HEK293 (cell line): ENCODE results near the gene HSD17B12.
A peak's percentile ranks its signal among the peaks of the same experiment; 100 is the strongest.

ENCODE experiments used
- KLF9 ChIP-seq: fragments of 450-650 bp; formaldehyde crosslinking; IDR thresholded peaks from 2 replicates; pipeline ENCODE4 v1.5.1; 2016; ENCODE audit warnings: missing biosample characterization, missing genetic modification characterization, low read depth
- MYNN ChIP-seq: fragments of 450-650 bp; formaldehyde crosslinking; IDR thresholded peaks from 2 replicates; pipeline ENCODE4 v1.5.1; 2016; ENCODE audit warnings: missing biosample characterization, missing genetic modification characterization, borderline replicate concordance
- PRDM1 ChIP-seq: fragments of 450-650 bp; formaldehyde crosslinking; IDR thresholded peaks from 2 replicates; pipeline ENCODE4; 2016; ENCODE audit warnings: missing biosample characterization, missing genetic modification characterization
- ZBTB17 ChIP-seq: fragments of 450-650 bp; formaldehyde crosslinking; IDR thresholded peaks from 2 replicates; pipeline ENCODE4 v1.5.1; 2016; ENCODE audit warnings: missing biosample characterization, missing genetic modification characterization
- ZNF114 ChIP-seq: fragments of 450-650 bp; formaldehyde crosslinking; IDR thresholded peaks from 2 replicates; pipeline ENCODE4 v1.5.0; 2017; ENCODE audit warnings: missing biosample characterization, missing genetic modification characterization
- ZNF157 ChIP-seq: fragments of 450-650 bp; formaldehyde crosslinking; IDR thresholded peaks from 2 replicates; pipeline ENCODE4 v1.5.1; 2016; ENCODE audit warnings: missing biosample characterization, missing genetic modification characterization
- ZNF169 ChIP-seq: fragments of 450-650 bp; formaldehyde crosslinking; IDR thresholded peaks from 2 replicates; pipeline ENCODE4 v1.5.1; 2016; ENCODE audit warnings: missing biosample characterization, missing genetic modification characterization
- ZNF2 ChIP-seq: fragments of 450-650 bp; formaldehyde crosslinking; IDR thresholded peaks from 2 replicates; pipeline ENCODE4 v1.5.1; 2016; ENCODE audit warnings: missing biosample characterization, missing genetic modification characterization
- ZNF223 ChIP-seq: fragments of 450-650 bp; formaldehyde crosslinking; IDR thresholded peaks from 2 replicates; pipeline ENCODE4 v1.5.1; 2016; ENCODE audit warnings: missing biosample characterization, missing genetic modification characterization
- ZNF341 ChIP-seq: fragments of 450-650 bp; formaldehyde crosslinking; IDR thresholded peaks from 2 replicates; pipeline ENCODE4; 2016; ENCODE audit warnings: low read depth, missing biosample characterization, missing genetic modification characterization
- ZNF350 ChIP-seq: fragments of 450-650 bp; formaldehyde crosslinking; IDR thresholded peaks from 2 replicates; pipeline ENCODE4 v1.5.0; 2017; ENCODE audit warnings: missing biosample characterization, mild to moderate bottlenecking, missing genetic modification characterization
- ZNF37A ChIP-seq: fragments of 450-650 bp; IDR thresholded peaks from 2 replicates; pipeline ENCODE4 v1.5.1; 2018; ENCODE audit warnings: missing biosample characterization, missing genetic modification characterization
- ZNF530 ChIP-seq: fragments of 450-650 bp; formaldehyde crosslinking; IDR thresholded peaks from 2 replicates; pipeline ENCODE4 v1.5.1; 2016; ENCODE audit warnings: low read depth, missing biosample characterization, missing genetic modification characterization
- ZNF555 ChIP-seq: fragments of 450-650 bp; formaldehyde crosslinking; conservative IDR thresholded peaks from 2 replicates; pipeline ENCODE4 v1.5.1; 2017; ENCODE audit warnings: missing biosample characterization, mild to moderate bottlenecking, missing genetic modification characterization, inconsistent platforms
- ZNF600 ChIP-seq: fragments of 450-650 bp; formaldehyde crosslinking; IDR thresholded peaks from 2 replicates; pipeline ENCODE4 v1.5.1; 2016; ENCODE audit warnings: missing biosample characterization, missing genetic modification characterization
- ZNF623 ChIP-seq: fragments of 450-650 bp; formaldehyde crosslinking; IDR thresholded peaks from 2 replicates; pipeline ENCODE4 v1.5.1; 2016; ENCODE audit warnings: missing biosample characterization, missing genetic modification characterization
- ZNF654 ChIP-seq: fragments of 450-650 bp; formaldehyde crosslinking; IDR thresholded peaks from 2 replicates; pipeline ENCODE4 v1.5.1; 2016; ENCODE audit warnings: low read depth, missing biosample characterization, missing genetic modification characterization
- ZNF707 ChIP-seq: fragments of 450-650 bp; formaldehyde crosslinking; IDR thresholded peaks from 2 replicates; pipeline ENCODE4 v1.5.1; 2016; ENCODE audit warnings: missing biosample characterization, missing genetic modification characterization
- ZNF76 ChIP-seq: fragments of 450-650 bp; formaldehyde crosslinking; IDR thresholded peaks from 2 replicates; pipeline ENCODE4; 2016; ENCODE audit warnings: low read depth, missing biosample characterization, missing genetic modification characterization, borderline replicate concordance
- ZNF792 ChIP-seq: fragments of 450-650 bp; formaldehyde crosslinking; IDR thresholded peaks from 2 replicates; pipeline ENCODE4 v1.5.1; 2016; ENCODE audit warnings: missing biosample characterization, missing genetic modification characterization
- TF ChIP-seq, protein P1 (sequence below): fragments of 450-650 bp; formaldehyde crosslinking; IDR thresholded peaks from 2 replicates; pipeline ENCODE4 v1.5.0; 2017; ENCODE audit warnings: missing biosample characterization, missing genetic modification characterization, borderline replicate concordance
- TF ChIP-seq, protein P2 (sequence below): fragments of 450-650 bp; formaldehyde crosslinking; IDR thresholded peaks from 2 replicates; pipeline ENCODE4 v1.5.1; 2016; ENCODE audit warnings: missing biosample characterization, missing genetic modification characterization
- TF ChIP-seq, protein P3 (sequence below): fragments of 450-650 bp; formaldehyde crosslinking; IDR thresholded peaks from 2 replicates; pipeline ENCODE4 v1.5.1; 2016; ENCODE audit warnings: missing biosample characterization, missing genetic modification characterization
- TF ChIP-seq, protein P4 (sequence below): fragments of 450-650 bp; formaldehyde crosslinking; IDR thresholded peaks from 2 replicates; pipeline ENCODE4 v1.5.1; 2016; ENCODE audit warnings: missing biosample characterization, missing genetic modification characterization
- TF ChIP-seq, protein P5 (sequence below): fragments of 450-650 bp; formaldehyde crosslinking; IDR thresholded peaks from 2 replicates; pipeline ENCODE4 v1.5.1; 2016; ENCODE audit warnings: missing biosample characterization, missing genetic modification characterization

Gene HSD17B12

DNA sequence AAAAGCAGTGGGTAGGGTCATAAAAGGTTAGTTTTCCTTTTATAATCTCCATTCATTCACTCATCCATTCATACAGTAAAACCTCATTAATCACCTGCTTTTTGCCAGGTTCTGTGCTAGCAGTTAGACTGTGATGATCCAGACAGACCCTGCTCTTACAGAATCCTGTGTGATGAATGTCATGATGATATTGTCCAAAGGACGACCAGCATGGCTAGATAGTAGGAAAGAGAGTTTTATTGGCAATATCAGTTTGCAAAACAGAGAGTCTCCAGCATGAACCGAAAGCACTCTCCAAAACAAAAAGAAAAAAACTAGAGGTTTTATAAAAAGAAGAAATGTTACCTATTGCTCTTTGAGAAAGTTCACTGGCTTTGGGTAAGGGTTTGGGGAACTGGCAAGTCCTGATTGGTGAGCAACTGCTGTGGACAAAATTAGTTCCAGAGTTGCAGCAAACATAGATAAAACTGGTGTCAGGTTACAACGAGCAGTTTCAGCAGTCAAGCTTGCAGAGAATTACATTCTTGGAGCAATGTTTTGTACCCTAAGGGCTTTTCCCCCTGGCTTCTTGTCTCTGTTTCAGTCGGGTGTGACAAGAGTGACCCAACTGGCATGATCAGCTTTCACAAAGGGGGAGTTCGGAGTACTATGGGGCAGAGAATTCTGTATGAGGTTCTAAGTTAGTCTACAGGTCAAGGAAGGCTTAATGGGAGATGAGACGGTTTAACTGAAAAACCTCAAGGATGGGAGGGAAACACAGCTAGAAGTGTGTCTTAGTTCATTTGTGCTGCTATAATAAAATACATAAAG is 58.3 kb downstream of the HSD17B12 start (continued):
- TF ChIP-seq ZNF114 (tag by site-specific recombination) = no peak
- TF ChIP-seq PRDM1 (tag by site-specific recombination) = no peak
- no peak for TF ChIP-seq ZNF555 (tag by site-specific recombination)
- TF ChIP-seq, protein P1, sequence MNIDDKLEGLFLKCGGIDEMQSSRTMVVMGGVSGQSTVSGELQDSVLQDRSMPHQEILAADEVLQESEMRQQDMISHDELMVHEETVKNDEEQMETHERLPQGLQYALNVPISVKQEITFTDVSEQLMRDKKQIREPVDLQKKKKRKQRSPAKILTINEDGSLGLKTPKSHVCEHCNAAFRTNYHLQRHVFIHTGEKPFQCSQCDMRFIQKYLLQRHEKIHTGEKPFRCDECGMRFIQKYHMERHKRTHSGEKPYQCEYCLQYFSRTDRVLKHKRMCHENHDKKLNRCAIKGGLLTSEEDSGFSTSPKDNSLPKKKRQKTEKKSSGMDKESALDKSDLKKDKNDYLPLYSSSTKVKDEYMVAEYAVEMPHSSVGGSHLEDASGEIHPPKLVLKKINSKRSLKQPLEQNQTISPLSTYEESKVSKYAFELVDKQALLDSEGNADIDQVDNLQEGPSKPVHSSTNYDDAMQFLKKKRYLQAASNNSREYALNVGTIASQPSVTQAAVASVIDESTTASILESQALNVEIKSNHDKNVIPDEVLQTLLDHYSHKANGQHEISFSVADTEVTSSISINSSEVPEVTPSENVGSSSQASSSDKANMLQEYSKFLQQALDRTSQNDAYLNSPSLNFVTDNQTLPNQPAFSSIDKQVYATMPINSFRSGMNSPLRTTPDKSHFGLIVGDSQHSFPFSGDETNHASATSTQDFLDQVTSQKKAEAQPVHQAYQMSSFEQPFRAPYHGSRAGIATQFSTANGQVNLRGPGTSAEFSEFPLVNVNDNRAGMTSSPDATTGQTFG (tag by site-specific recombination) = no peak
- no peak for TF ChIP-seq MYNN
- TF ChIP-seq, protein P2, sequence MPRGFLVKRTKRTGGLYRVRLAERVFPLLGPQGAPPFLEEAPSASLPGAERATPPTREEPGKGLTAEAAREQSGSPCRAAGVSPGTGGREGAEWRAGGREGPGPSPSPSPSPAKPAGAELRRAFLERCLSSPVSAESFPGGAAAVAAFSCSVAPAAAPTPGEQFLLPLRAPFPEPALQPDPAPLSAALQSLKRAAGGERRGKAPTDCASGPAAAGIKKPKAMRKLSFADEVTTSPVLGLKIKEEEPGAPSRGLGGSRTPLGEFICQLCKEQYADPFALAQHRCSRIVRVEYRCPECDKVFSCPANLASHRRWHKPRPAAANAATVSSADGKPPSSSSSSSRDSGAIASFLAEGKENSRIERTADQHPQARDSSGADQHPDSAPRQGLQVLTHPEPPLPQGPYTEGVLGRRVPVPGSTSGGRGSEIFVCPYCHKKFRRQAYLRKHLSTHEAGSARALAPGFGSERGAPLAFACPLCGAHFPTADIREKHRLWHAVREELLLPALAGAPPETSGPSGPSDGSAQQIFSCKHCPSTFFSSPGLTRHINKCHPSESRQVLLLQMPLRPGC (tag by site-specific recombination) = no peak
- no peak for TF ChIP-seq ZNF37A
- no peak for TF ChIP-seq ZNF157
- no peak for TF ChIP-seq KLF9
- peak; percentile 75 for TF ChIP-seq ZNF600
- TF ChIP-seq ZNF341 (tag by site-specific recombination) = no peak
- no peak for TF ChIP-seq ZNF530
- no peak for TF ChIP-seq ZNF169 (tag by site-specific recombination)
- TF ChIP-seq ZNF350 (tag by site-specific recombination) = no peak
- no peak for TF ChIP-seq ZNF223 (tag by site-specific recombination)
- no peak for TF ChIP-seq ZNF623 (tag by site-specific recombination)
- TF ChIP-seq ZNF654 (tag by site-specific recombination) = no peak
- TF ChIP-seq, protein P3, sequence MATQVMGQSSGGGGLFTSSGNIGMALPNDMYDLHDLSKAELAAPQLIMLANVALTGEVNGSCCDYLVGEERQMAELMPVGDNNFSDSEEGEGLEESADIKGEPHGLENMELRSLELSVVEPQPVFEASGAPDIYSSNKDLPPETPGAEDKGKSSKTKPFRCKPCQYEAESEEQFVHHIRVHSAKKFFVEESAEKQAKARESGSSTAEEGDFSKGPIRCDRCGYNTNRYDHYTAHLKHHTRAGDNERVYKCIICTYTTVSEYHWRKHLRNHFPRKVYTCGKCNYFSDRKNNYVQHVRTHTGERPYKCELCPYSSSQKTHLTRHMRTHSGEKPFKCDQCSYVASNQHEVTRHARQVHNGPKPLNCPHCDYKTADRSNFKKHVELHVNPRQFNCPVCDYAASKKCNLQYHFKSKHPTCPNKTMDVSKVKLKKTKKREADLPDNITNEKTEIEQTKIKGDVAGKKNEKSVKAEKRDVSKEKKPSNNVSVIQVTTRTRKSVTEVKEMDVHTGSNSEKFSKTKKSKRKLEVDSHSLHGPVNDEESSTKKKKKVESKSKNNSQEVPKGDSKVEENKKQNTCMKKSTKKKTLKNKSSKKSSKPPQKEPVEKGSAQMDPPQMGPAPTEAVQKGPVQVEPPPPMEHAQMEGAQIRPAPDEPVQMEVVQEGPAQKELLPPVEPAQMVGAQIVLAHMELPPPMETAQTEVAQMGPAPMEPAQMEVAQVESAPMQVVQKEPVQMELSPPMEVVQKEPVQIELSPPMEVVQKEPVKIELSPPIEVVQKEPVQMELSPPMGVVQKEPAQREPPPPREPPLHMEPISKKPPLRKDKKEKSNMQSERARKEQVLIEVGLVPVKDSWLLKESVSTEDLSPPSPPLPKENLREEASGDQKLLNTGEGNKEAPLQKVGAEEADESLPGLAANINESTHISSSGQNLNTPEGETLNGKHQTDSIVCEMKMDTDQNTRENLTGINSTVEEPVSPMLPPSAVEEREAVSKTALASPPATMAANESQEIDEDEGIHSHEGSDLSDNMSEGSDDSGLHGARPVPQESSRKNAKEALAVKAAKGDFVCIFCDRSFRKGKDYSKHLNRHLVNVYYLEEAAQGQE (tag by site-specific recombination) = no peak
- no peak for TF ChIP-seq ZBTB17 (tag by site-specific recombination)
- TF ChIP-seq, protein P4, sequence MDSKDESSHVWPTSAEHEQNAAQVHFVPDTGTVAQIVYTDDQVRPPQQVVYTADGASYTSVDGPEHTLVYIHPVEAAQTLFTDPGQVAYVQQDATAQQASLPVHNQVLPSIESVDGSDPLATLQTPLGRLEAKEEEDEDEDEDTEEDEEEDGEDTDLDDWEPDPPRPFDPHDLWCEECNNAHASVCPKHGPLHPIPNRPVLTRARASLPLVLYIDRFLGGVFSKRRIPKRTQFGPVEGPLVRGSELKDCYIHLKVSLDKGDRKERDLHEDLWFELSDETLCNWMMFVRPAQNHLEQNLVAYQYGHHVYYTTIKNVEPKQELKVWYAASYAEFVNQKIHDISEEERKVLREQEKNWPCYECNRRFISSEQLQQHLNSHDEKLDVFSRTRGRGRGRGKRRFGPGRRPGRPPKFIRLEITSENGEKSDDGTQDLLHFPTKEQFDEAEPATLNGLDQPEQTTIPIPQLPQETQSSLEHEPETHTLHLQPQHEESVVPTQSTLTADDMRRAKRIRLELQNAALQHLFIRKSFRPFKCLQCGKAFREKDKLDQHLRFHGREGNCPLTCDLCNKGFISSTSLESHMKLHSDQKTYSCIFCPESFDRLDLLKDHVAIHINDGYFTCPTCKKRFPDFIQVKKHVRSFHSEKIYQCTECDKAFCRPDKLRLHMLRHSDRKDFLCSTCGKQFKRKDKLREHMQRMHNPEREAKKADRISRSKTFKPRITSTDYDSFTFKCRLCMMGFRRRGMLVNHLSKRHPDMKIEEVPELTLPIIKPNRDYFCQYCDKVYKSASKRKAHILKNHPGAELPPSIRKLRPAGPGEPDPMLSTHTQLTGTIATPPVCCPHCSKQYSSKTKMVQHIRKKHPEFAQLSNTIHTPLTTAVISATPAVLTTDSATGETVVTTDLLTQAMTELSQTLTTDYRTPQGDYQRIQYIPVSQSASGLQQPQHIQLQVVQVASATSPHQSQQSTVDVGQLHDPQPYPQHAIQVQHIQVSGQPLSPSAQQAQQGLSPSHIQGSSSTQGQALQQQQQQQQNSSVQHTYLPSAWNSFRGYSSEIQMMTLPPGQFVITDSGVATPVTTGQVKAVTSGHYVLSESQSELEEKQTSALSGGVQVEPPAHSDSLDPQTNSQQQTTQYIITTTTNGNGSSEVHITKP (tag by site-specific recombination) = peak; percentile 48; the same call in 1 of the 2 replicates
- no peak for TF ChIP-seq ZNF707
- TF ChIP-seq ZNF2 (tag by site-specific recombination) = no peak
- TF ChIP-seq ZNF76 (tag by site-specific recombination) = no peak
- TF ChIP-seq ZNF792 (tag by site-specific recombination) = no peak
- TF ChIP-seq, protein P5, sequence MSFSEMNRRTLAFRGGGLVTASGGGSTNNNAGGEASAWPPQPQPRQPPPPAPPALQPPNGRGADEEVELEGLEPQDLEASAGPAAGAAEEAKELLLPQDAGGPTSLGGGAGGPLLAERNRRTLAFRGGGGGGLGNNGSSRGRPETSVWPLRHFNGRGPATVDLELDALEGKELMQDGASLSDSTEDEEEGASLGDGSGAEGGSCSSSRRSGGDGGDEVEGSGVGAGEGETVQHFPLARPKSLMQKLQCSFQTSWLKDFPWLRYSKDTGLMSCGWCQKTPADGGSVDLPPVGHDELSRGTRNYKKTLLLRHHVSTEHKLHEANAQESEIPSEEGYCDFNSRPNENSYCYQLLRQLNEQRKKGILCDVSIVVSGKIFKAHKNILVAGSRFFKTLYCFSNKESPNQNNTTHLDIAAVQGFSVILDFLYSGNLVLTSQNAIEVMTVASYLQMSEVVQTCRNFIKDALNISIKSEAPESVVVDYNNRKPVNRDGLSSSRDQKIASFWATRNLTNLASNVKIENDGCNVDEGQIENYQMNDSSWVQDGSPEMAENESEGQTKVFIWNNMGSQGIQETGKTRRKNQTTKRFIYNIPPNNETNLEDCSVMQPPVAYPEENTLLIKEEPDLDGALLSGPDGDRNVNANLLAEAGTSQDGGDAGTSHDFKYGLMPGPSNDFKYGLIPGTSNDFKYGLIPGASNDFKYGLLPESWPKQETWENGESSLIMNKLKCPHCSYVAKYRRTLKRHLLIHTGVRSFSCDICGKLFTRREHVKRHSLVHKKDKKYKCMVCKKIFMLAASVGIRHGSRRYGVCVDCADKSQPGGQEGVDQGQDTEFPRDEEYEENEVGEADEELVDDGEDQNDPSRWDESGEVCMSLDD (tag by site-specific recombination) = no peak
